GM12878 (cell line): ENCODE results near the gene ADCY1. TPM values are rescaled to one million over a fixed set of nuclear protein-coding genes. Genes with fewer than 3 reads are reported as not detected.

ENCODE experiments used
- ATAC-seq: fragments of 200-7000 bp; cut with Tn5 transposase; 3 replicates; pipeline ENCODE4 v1.9.1; 2020; ENCODE audit warnings: mild to moderate bottlenecking, moderate library complexity
- BruUV-seq: library from RNA; stranded (reverse); fragments of 400-500 nt; replicated peaks from 2 replicates; lab custom pipeline; 2021; lab: Mats Ljungman, UMichigan
- CTCF ChIA-PET: fragments of 300-600 bp; sonication (Branson Sonifier 250); formaldehyde crosslinking; extraction: SDS; loops from one replicate; lab custom pipeline; 2021; ENCODE audit warnings: inconsistent platforms; lab: Yijun Ruan, JAX
- POLR2A ChIA-PET: fragments of 350-600 bp; formaldehyde crosslinking; extraction: SDS; loops from one replicate; lab custom pipeline; 2021; ENCODE audit warnings: inconsistent platforms; lab: Charles Lee
- RAD21 ChIA-PET: fragments of 300-600 bp; sonication (Branson Sonifier 250); formaldehyde crosslinking; loops from one replicate; lab custom pipeline; 2023; ENCODE audit warnings: antibody characterized with exemption; ENCODE audit not compliant: unreplicated experiment; lab: Charles Lee
- SMC1A ChIA-PET: fragments of 300-600 bp; sonication (Branson Sonifier 250); formaldehyde crosslinking; loops from one replicate; lab custom pipeline; 2023; ENCODE audit not compliant: unreplicated experiment, uncharacterized antibody; lab: Charles Lee
- DNase-seq: peaks from one replicate; pipeline ENCODE4 v3.0.0-alpha.2; 2011; ENCODE audit warnings: low read depth, low spot score
- FAIRE-seq: peaks from 3 replicates; lab custom pipeline; 2011; peaks lifted over from hg19 to GRCh38; lab: Jason Lieb, UNC
- H2AFZ ChIP-seq: 2 replicates; pipeline ENCODE4 v1.6.0; 2011; ENCODE audit warnings: low read depth, low read length, control low read depth; ENCODE audit not compliant: control insufficient read depth
- H3K27ac ChIP-seq: 2 replicates; pipeline ENCODE4 v1.5.1; 2011; ENCODE audit warnings: control low read depth; ENCODE audit not compliant: control insufficient read depth, insufficient read depth
- H3K27me3 ChIP-seq, 2 experiments: replicated peaks in 1 of 2; 2 replicates each; pipeline versions ENCODE4 v1.6.0 to v1.6.1; 2011; ENCODE audit warnings: low read length in 1 of 2; ENCODE audit not compliant: control insufficient read depth in 2 of 2, insufficient read depth in 2 of 2
- H3K36me3 ChIP-seq, 2 experiments: 2 replicates each; pipeline ENCODE4 v1.5.1; 2011; ENCODE audit warnings: low read length in 1 of 2; ENCODE audit not compliant: control insufficient read depth in 2 of 2, insufficient read depth in 2 of 2
- H3K4me1 ChIP-seq: 2 replicates; pipeline ENCODE4 v1.6.1; 2011; ENCODE audit warnings: mild to moderate bottlenecking, low read length, moderate library complexity, mixed read lengths; ENCODE audit not compliant: control insufficient read depth, insufficient read depth
- H3K4me2 ChIP-seq: 2 replicates; pipeline ENCODE4 v1.6.0; 2011; ENCODE audit warnings: control low read depth; ENCODE audit not compliant: control insufficient read depth, insufficient read depth
- H3K4me3 ChIP-seq: fragments of 200-600 bp; sonication (generic); 2 replicates; pipeline ENCODE4 v1.5.1; 2016
- H3K79me2 ChIP-seq: 2 replicates; pipeline ENCODE4 v1.6.0; 2011; ENCODE audit warnings: low read length; ENCODE audit not compliant: control insufficient read depth, insufficient read depth
- H3K9ac ChIP-seq: 2 replicates; pipeline ENCODE4 v1.8.0; 2011; ENCODE audit warnings: low read length, control low read depth, mixed read lengths; ENCODE audit not compliant: control insufficient read depth, insufficient read depth
- H3K9me3 ChIP-seq: replicated peaks from 3 replicates; pipeline ENCODE4 v1.5.1; 2011; ENCODE audit warnings: mild to moderate bottlenecking, low read length; ENCODE audit not compliant: control insufficient read depth, insufficient read depth
- H4K20me1 ChIP-seq: 2 replicates; pipeline ENCODE4 v1.6.0; 2011; ENCODE audit not compliant: control insufficient read depth, insufficient read depth
- BRCA1 ChIP-seq: IDR thresholded peaks from 2 replicates; pipeline ENCODE4 v1.6.1; 2011; ENCODE audit warnings: low read depth, low read length, improper control_type of control experiment
- CBFB ChIP-seq: IDR thresholded peaks from 2 replicates; pipeline ENCODE4 v1.6.1; 2016; ENCODE audit warnings: antibody characterized with exemption, low read depth
- MTA3 ChIP-seq: IDR thresholded peaks from 2 replicates; pipeline ENCODE4 v1.6.1; 2012; ENCODE audit warnings: low read length, inconsistent platforms, borderline replicate concordance
- NR2C2 ChIP-seq: IDR thresholded peaks from 2 replicates; pipeline ENCODE4 v1.6.1; 2011; ENCODE audit warnings: borderline replicate concordance, low read depth; ENCODE audit not compliant: control insufficient read depth, insufficient read length
- RFX5 ChIP-seq: IDR thresholded peaks from 2 replicates; pipeline ENCODE4 v1.6.1; 2011; ENCODE audit warnings: low read depth, low read length, improper control_type of control experiment
- TBL1XR1 ChIP-seq: IDR thresholded peaks from 2 replicates; pipeline ENCODE4 v1.6.1; 2012; ENCODE audit warnings: low read depth, low read length, improper control_type of control experiment
- YY1 ChIP-seq: IDR thresholded peaks from 2 replicates; pipeline ENCODE4 v1.6.1; 2011; ENCODE audit warnings: low read depth, mild to moderate bottlenecking, low read length
- WGBS: methylation state at CpG from one replicate; pipeline ENCODE4 v1.1.6; 2016; ENCODE audit warnings: low lambda C conversion rate; ENCODE audit not compliant: insufficient replicate concordance, insufficient coverage; ENCODE audit errors: missing lambda C conversion rate; 5-methylcytosine and 5-hydroxymethylcytosine counted together
- in situ Hi-C: fragments of 300-500 bp; cut with MboI; formaldehyde crosslinking; loops from 9 replicates; pipeline ENCODE4 v1.14.3; 2018; ENCODE audit warnings: mixed read lengths
- intact Hi-C: fragments of 100-400 bp; cut with micrococcal nuclease; formaldehyde crosslinking; loops from one replicate; pipeline ENCODE4 v1.14.2; 2022; ENCODE audit not compliant: unreplicated experiment
- polyA plus RNA-seq, 11 experiments: library from polyadenylated mRNA; depleted of rRNA in 4 of 11; unstranded in 6 of 11; stranded (reverse) in 5 of 11; fragments of >200 nt; fragmentation: Nextera tagmentation in 4 of 11; fragmentation: Illumina TruSeq in 1 of 11; extraction: Ambion mirVana in 4 of 11; extraction: Trizol in 1 of 11; gene quantifications; 1 replicate in 1 of 11; 2 replicates in 10 of 11; pipeline versions ENCODE4 v1.2.1 to v1.2.3, GENCODE V29; 2011 to 2016; ENCODE audit warnings: inconsistent platforms in 2 of 11, missing spikeins in 2 of 11, low read depth in 1 of 11
- total RNA-seq, 4 experiments: library from RNA; depleted of rRNA in 3 of 4; stranded (reverse); fragments of >200 nt in 3 of 4; fragmentation: Illumina TruSeq in 1 of 4; extraction: Trizol in 1 of 4; gene quantifications; 2 replicates each; pipeline versions ENCODE4 v1.2.1 to v1.2.3, GENCODE V29; 2013 to 2021
- TF ChIP-seq, protein P1 (sequence below): IDR thresholded peaks from 2 replicates; pipeline ENCODE4 v1.6.1; 2011; ENCODE audit warnings: borderline replicate concordance, low read depth, mild to moderate bottlenecking, moderate library complexity, mixed read lengths, low read length; ENCODE audit not compliant: insufficient read depth; ENCODE audit errors: extremely low read length
- TF ChIP-seq, protein P2 (sequence below): fragments of 450-650 bp; IDR thresholded peaks from 2 replicates; pipeline ENCODE4 v1.6.1; 2017; ENCODE audit warnings: mild to moderate bottlenecking, moderate library complexity
- TF ChIP-seq, protein P3 (sequence below): IDR thresholded peaks from 2 replicates; pipeline ENCODE4 v1.6.1; 2011; ENCODE audit warnings: low read depth, mild to moderate bottlenecking, low read length, moderate library complexity, borderline replicate concordance; ENCODE audit errors: extremely low read depth

The ADCY1 gene
- total and polyA plus RNA-seq, 10 of the 15 experiments (the other 5 are each of a cell fraction or from before 2014, with no cell fraction given) = 0.13 to 1.4 (median 0.45) TPM; not detected in 1

DNA sequence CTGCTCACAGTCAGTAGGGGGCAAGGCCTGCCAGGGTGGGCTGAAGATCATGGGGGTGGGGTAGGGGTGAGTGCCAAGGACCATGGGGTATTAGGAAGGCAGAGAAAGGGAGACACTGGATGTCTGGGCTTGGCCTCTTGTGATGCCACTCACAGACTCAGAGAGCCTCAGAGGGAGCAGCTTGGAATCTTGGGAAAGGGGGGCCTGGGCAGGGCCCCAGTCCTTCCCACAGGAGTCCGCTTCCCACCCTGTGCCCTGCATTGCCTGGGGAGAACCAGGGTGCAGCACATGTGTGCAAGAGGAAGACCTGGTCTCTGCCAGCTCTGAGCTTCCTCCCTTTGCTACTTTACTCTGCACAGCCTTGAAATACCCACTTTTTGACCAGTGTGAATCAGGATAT is 4.3 kb downstream of the ADCY1 start:
- H3K4me1 ChIP-seq = no peaks in the 10 kb centered on the region
- BruUV-seq = no TSS peak
- 22% methylated on average over 1 of the region's 1 CpG for WGBS
- no peak overlapping the region for H3K4me2 ChIP-seq
- SMC1A ChIA-PET = no interaction called here
- H3K36me3 ChIP-seq = no peaks in the 10 kb centered on the region
- H3K27ac ChIP-seq = no peak overlapping the region
- DNase-seq (no peak), FAIRE-seq (no peak), ATAC-seq (no peak)
- H3K4me3 ChIP-seq = no peak overlapping the region
- POLR2A ChIA-PET = no interaction called here
- H3K27me3 ChIP-seq = peaks cover 6 to 10% of the 10 kb centered on the region in 2 experiments; a peak in 3 of 4 replicates
- in situ Hi-C loops (no loop called here), intact Hi-C loops (no loop called here)
- no peak overlapping the region for H2AFZ ChIP-seq
- no peaks in the 10 kb centered on the region for H3K79me2 ChIP-seq
- no peaks in the 10 kb centered on the region for H3K9me3 ChIP-seq
- RAD21 ChIA-PET = no interaction called here
- TF ChIP-seq CBFB (no peak), RFX5 (no peak), BRCA1 (no peak), YY1 (no peak), NR2C2 (no peak), TBL1XR1 (no peak), MTA3 (no peak)
- TF ChIP-seq, protein P1, sequence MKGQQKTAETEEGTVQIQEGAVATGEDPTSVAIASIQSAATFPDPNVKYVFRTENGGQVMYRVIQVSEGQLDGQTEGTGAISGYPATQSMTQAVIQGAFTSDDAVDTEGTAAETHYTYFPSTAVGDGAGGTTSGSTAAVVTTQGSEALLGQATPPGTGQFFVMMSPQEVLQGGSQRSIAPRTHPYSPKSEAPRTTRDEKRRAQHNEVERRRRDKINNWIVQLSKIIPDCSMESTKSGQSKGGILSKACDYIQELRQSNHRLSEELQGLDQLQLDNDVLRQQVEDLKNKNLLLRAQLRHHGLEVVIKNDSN = no peak
- TF ChIP-seq, protein P2, sequence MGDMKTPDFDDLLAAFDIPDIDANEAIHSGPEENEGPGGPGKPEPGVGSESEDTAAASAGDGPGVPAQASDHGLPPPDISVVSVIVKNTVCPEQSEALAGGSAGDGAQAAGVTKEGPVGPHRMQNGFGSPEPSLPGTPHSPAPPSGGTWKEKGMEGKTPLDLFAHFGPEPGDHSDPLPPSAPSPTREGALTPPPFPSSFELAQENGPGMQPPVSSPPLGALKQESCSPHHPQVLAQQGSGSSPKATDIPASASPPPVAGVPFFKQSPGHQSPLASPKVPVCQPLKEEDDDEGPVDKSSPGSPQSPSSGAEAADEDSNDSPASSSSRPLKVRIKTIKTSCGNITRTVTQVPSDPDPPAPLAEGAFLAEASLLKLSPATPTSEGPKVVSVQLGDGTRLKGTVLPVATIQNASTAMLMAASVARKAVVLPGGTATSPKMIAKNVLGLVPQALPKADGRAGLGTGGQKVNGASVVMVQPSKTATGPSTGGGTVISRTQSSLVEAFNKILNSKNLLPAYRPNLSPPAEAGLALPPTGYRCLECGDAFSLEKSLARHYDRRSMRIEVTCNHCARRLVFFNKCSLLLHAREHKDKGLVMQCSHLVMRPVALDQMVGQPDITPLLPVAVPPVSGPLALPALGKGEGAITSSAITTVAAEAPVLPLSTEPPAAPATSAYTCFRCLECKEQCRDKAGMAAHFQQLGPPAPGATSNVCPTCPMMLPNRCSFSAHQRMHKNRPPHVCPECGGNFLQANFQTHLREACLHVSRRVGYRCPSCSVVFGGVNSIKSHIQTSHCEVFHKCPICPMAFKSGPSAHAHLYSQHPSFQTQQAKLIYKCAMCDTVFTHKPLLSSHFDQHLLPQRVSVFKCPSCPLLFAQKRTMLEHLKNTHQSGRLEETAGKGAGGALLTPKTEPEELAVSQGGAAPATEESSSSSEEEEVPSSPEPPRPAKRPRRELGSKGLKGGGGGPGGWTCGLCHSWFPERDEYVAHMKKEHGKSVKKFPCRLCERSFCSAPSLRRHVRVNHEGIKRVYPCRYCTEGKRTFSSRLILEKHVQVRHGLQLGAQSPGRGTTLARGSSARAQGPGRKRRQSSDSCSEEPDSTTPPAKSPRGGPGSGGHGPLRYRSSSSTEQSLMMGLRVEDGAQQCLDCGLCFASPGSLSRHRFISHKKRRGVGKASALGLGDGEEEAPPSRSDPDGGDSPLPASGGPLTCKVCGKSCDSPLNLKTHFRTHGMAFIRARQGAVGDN = no peak
- TF ChIP-seq, protein P3, sequence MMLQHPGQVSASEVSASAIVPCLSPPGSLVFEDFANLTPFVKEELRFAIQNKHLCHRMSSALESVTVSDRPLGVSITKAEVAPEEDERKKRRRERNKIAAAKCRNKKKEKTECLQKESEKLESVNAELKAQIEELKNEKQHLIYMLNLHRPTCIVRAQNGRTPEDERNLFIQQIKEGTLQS = no peak
- no peaks in the 10 kb centered on the region for H4K20me1 ChIP-seq
- no peak overlapping the region for H3K9ac ChIP-seq
- CTCF ChIA-PET = interaction anchor here (1.0 kb wide), 1 partner anchor 279 kb away, joined by 3 read pairs; no protein-coding TSS in a partner anchor
